GM23338 (cell line): ENCODE measurements around the gene TEX14. TPM values are rescaled to one million over a fixed set of nuclear protein-coding genes. Genes with fewer than 3 reads are reported as not detected.
A peak's percentile ranks its signal among the peaks of the same experiment; 100 is the strongest.

ENCODE experiments used
- ATAC-seq: fragments of 200-7000 bp; cut with Tn5 transposase; 3 replicates; pipeline ENCODE4 v1.9.1; 2020
- DNase-seq: peaks from one replicate; pipeline ENCODE4 v3.0.0-alpha.2; 2015; ENCODE audit warnings: low spot score
- H2AFZ ChIP-seq: fragments of 200-600 bp; sonication (generic); 2 replicates; pipeline ENCODE4 v1.8.0; 2016; ENCODE audit warnings: antibody characterized with exemption, mild to moderate bottlenecking, moderate library complexity
- H3F3A ChIP-seq: fragments of 200-600 bp; sonication (generic); replicated peaks from 2 replicates; pipeline ENCODE4 v1.8.0; 2017; ENCODE audit warnings: antibody characterized with exemption, mixed run types, low read depth
- H3K27ac ChIP-seq: fragments of 200-600 bp; sonication (generic); 2 replicates; pipeline ENCODE4 v1.6.1; 2016; ENCODE audit warnings: low read depth
- H3K27me3 ChIP-seq: fragments of 200-600 bp; sonication (generic); 2 replicates; pipeline ENCODE4 v1.8.0; 2016; ENCODE audit warnings: mild to moderate bottlenecking, mixed run types, moderate library complexity; ENCODE audit not compliant: insufficient read depth
- H3K36me3 ChIP-seq: fragments of 200-600 bp; sonication (generic); 2 replicates; pipeline ENCODE4 v1.8.0; 2016; ENCODE audit warnings: mild to moderate bottlenecking; ENCODE audit not compliant: insufficient read depth
- H3K4me1 ChIP-seq: fragments of 200-600 bp; sonication (generic); 2 replicates; pipeline ENCODE4 v1.8.0; 2016; ENCODE audit warnings: mild to moderate bottlenecking, moderate library complexity; ENCODE audit not compliant: insufficient read depth
- H3K4me2 ChIP-seq: fragments of 200-600 bp; sonication (generic); 2 replicates; pipeline ENCODE4 v1.7.1; 2017; ENCODE audit warnings: mixed run types
- H3K4me3 ChIP-seq: fragments of 200-600 bp; sonication (generic); 2 replicates; pipeline ENCODE4 v1.6.1; 2016; ENCODE audit warnings: mixed run types
- H3K79me2 ChIP-seq: fragments of 200-600 bp; sonication (generic); replicated peaks from 2 replicates; pipeline ENCODE4 v1.8.0; 2017; ENCODE audit warnings: mild to moderate bottlenecking; ENCODE audit not compliant: insufficient read depth
- H3K9me2 ChIP-seq: fragments of 200-600 bp; sonication (generic); 2 replicates; pipeline ENCODE4 v1.8.0; 2017; ENCODE audit not compliant: insufficient read depth
- H4K20me1 ChIP-seq: fragments of 200-600 bp; sonication (generic); replicated peaks from 2 replicates; pipeline ENCODE4 v1.8.0; 2017; ENCODE audit warnings: mild to moderate bottlenecking; ENCODE audit not compliant: insufficient read depth
- H3K27ac Mint-ChIP-seq: 2 replicates; pipeline ENCODE4 v1.8.0; 2020; ENCODE audit warnings: inconsistent platforms, mild to moderate bottlenecking, moderate library complexity, mixed read lengths
- H3K27me3 Mint-ChIP-seq: 3 replicates; pipeline ENCODE4 v1.8.0; 2022; ENCODE audit warnings: low read depth, mild to moderate bottlenecking, moderate library complexity, mixed read lengths, inconsistent platforms; ENCODE audit not compliant: insufficient read depth, poor library complexity
- H3K36me3 Mint-ChIP-seq: 3 replicates; pipeline ENCODE4 v1.8.0; 2021; ENCODE audit warnings: low read depth, mild to moderate bottlenecking, inconsistent platforms, moderate library complexity, mixed read lengths
- H3K4me1 Mint-ChIP-seq: 3 replicates; pipeline ENCODE4 v1.8.0; 2020; ENCODE audit warnings: mild to moderate bottlenecking, inconsistent platforms, mixed read lengths
- H3K4me3 Mint-ChIP-seq: 3 replicates; pipeline ENCODE4 v1.8.0; 2021; ENCODE audit warnings: moderate library complexity, mild to moderate bottlenecking, inconsistent platforms, mixed read lengths
- H3K9me3 Mint-ChIP-seq: 3 replicates; pipeline ENCODE4 v1.8.0; 2020; ENCODE audit warnings: moderate library complexity, mild to moderate bottlenecking, inconsistent platforms, mixed read lengths
- EZH2 ChIP-seq: fragments of 200-600 bp; sonication (generic); IDR thresholded peaks from one replicate; pipeline ENCODE4 v1.8.0; 2017; ENCODE audit warnings: antibody characterized with exemption, mild to moderate bottlenecking, low read depth; ENCODE audit not compliant: unreplicated experiment
- STAT1 ChIP-seq: IDR thresholded peaks from one replicate; pipeline ENCODE4 v1.6.1; 2016; ENCODE audit warnings: antibody characterized with exemption; ENCODE audit not compliant: unreplicated experiment
- polyA plus RNA-seq: library from polyadenylated mRNA; unstranded; fragments of >200 nt; fragmentation: Nextera tagmentation; extraction: Ambion mirVana; gene quantifications from 2 replicates; pipeline ENCODE4 v1.2.1, GENCODE V29; 2016
- total RNA-seq: library from RNA; depleted of rRNA; stranded (reverse); fragments of >200 nt; shearing (Covaris generic); gene quantifications from 2 replicates; pipeline ENCODE4 v1.2.3, GENCODE V29; 2014
- TF ChIP-seq, protein P1 (sequence below): IDR thresholded peaks from 2 replicates; pipeline ENCODE4 v1.6.1; 2016; ENCODE audit warnings: antibody characterized with exemption
- TF ChIP-seq, protein P2 (sequence below), 2 experiments: fragments of 200-600 bp in 1 of 2; sonication (generic) in 1 of 2; conservative IDR thresholded peaks; 2 replicates each; pipeline versions ENCODE4 v1.5.1 to v1.6.1; 2016 to 2017; ENCODE audit warnings: antibody characterized with exemption in 2 of 2, low read depth in 2 of 2, mild to moderate bottlenecking in 2 of 2, moderate library complexity in 1 of 2
- TF ChIP-seq, protein P3 (sequence below): IDR thresholded peaks from one replicate; pipeline ENCODE4 v1.6.1; 2018; ENCODE audit warnings: antibody characterized with exemption; ENCODE audit not compliant: unreplicated experiment

Gene TEX14
- total and polyA plus RNA-seq, 2 experiments from 2014 or later, result 0.80 to 2.6 TPM

DNA sequence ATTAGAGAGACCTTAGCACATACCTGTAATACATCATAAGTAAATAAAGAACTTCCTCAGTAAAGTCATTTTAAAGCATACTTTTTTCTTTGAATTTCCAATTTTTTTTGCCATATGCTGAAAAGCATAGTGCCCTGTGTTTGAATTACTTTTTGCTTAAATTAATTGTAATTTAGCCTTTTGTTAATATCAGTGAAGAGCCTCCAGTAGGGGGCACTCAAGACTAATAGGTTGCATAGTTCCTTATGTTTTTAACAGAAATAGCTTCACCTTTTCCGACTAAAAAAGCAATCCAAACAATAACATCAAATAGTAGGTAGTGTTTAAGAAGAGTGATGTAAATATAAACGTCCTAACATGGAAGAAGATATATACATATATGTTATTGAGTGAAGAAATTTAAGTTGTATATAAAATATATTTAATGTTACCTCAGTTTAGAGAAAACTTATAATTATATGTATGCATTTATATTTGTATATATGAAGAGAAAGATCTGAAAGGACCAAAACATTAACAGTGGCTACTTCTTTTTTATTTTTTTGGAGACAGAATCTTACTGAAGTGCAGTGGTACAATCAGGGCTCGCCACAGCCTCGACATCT lies 19.2 kb upstream of the TEX14 start:
- H3K4me1 Mint-ChIP-seq, result no peaks in the 10 kb centered on the region; the same call in 2 of the 3 replicates
- Histone ChIP-seq H3K36me3 (no peaks in the 10 kb centered on the region), H2AFZ (no peak overlapping the region), H3K27ac (no peak overlapping the region), H3K4me1 (no peaks in the 10 kb centered on the region), H3K4me2 (no peak overlapping the region), H3K27me3 (no peaks in the 10 kb centered on the region), H3F3A (no peaks in the 10 kb centered on the region), H3K79me2 (no peaks in the 10 kb centered on the region), H3K9me2 (no peaks in the 10 kb centered on the region), H3K4me3 (no peak overlapping the region), H4K20me1 (no peaks in the 10 kb centered on the region)
- ATAC-seq, result no peak; the same call in 2 of the 3 replicates
- H3K9me3 Mint-ChIP-seq, result no peaks in the 10 kb centered on the region
- no peak overlapping the region for H3K4me3 Mint-ChIP-seq
- TF ChIP-seq EZH2 (no peak), STAT1 (no peak)
- TF ChIP-seq, protein P1, sequence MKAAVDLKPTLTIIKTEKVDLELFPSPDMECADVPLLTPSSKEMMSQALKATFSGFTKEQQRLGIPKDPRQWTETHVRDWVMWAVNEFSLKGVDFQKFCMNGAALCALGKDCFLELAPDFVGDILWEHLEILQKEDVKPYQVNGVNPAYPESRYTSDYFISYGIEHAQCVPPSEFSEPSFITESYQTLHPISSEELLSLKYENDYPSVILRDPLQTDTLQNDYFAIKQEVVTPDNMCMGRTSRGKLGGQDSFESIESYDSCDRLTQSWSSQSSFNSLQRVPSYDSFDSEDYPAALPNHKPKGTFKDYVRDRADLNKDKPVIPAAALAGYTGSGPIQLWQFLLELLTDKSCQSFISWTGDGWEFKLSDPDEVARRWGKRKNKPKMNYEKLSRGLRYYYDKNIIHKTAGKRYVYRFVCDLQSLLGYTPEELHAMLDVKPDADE, result no peak
- TF ChIP-seq, protein P2, sequence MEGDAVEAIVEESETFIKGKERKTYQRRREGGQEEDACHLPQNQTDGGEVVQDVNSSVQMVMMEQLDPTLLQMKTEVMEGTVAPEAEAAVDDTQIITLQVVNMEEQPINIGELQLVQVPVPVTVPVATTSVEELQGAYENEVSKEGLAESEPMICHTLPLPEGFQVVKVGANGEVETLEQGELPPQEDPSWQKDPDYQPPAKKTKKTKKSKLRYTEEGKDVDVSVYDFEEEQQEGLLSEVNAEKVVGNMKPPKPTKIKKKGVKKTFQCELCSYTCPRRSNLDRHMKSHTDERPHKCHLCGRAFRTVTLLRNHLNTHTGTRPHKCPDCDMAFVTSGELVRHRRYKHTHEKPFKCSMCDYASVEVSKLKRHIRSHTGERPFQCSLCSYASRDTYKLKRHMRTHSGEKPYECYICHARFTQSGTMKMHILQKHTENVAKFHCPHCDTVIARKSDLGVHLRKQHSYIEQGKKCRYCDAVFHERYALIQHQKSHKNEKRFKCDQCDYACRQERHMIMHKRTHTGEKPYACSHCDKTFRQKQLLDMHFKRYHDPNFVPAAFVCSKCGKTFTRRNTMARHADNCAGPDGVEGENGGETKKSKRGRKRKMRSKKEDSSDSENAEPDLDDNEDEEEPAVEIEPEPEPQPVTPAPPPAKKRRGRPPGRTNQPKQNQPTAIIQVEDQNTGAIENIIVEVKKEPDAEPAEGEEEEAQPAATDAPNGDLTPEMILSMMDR (conservative IDR thresholded peaks at IDR 0.05; ENCODE audit: low read depth in 2 of 2), result peak; percentile 63 to 98
- TF ChIP-seq, protein P3, sequence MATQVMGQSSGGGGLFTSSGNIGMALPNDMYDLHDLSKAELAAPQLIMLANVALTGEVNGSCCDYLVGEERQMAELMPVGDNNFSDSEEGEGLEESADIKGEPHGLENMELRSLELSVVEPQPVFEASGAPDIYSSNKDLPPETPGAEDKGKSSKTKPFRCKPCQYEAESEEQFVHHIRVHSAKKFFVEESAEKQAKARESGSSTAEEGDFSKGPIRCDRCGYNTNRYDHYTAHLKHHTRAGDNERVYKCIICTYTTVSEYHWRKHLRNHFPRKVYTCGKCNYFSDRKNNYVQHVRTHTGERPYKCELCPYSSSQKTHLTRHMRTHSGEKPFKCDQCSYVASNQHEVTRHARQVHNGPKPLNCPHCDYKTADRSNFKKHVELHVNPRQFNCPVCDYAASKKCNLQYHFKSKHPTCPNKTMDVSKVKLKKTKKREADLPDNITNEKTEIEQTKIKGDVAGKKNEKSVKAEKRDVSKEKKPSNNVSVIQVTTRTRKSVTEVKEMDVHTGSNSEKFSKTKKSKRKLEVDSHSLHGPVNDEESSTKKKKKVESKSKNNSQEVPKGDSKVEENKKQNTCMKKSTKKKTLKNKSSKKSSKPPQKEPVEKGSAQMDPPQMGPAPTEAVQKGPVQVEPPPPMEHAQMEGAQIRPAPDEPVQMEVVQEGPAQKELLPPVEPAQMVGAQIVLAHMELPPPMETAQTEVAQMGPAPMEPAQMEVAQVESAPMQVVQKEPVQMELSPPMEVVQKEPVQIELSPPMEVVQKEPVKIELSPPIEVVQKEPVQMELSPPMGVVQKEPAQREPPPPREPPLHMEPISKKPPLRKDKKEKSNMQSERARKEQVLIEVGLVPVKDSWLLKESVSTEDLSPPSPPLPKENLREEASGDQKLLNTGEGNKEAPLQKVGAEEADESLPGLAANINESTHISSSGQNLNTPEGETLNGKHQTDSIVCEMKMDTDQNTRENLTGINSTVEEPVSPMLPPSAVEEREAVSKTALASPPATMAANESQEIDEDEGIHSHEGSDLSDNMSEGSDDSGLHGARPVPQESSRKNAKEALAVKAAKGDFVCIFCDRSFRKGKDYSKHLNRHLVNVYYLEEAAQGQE, result no peak
- peak; percentile 90 for DNase-seq
- no peaks in the 10 kb centered on the region; the same call in 2 of the 3 replicates for H3K36me3 Mint-ChIP-seq
- H3K27ac Mint-ChIP-seq, result no peak overlapping the region
- no peaks in the 10 kb centered on the region for H3K27me3 Mint-ChIP-seq

DNA sequence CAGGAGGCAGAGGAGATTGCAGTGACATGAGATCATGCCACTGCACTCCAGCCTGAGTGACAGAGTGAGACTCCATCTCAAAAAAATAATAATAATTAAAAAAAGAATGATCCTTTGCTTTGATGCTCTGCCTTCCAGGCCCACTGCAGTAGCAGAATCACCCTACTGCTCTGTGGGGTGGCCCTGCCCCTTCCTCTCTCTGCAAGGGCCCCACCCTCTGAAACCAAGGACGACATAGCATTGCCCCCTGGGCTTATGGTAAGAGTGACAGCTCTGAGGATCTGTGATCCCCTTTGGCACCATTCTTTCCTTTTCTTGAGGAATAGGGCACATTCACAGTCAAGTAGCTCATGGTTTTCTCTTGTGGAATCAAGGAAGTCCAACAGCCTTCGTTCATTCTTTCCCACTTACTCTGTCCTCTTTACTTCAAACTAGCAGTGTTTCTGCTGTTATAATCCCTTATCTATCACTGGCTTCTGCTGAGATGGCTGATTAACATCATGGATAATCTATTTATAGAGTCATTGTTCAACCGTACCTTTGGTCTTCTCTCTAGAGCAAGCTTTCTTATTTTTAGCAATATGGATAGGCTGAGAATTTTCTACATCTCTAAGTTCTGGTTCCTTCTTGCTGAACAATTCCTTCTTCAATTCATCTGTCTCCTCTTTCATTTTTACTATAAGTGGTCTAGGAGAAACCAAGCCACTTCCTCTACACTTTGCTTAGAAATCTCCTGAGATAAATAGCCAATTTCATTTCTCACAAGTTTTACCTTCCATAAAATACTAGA lies 14.7 kb upstream of the TEX14 start:
- Mint-ChIP-seq H3K4me3 (no peak overlapping the region), H3K36me3 (no peaks in the 10 kb centered on the region), H3K4me1 (no peaks in the 10 kb centered on the region; the same call in 2 of the 3 replicates), H3K27me3 (no peaks in the 10 kb centered on the region), H3K27ac (no peak overlapping the region), H3K9me3 (no peaks in the 10 kb centered on the region)
- no peak overlapping the region for H3K4me2 ChIP-seq
- DNase-seq, result no peak
- no peak overlapping the region for H3K4me3 ChIP-seq
- no peaks in the 10 kb centered on the region for H3K79me2 ChIP-seq
- H2AFZ ChIP-seq, result no peak overlapping the region
- H3K27ac ChIP-seq, result no peak overlapping the region
- no peaks in the 10 kb centered on the region for H3K27me3 ChIP-seq
- no peaks in the 10 kb centered on the region for H3K36me3 ChIP-seq
- no peaks in the 10 kb centered on the region for H3F3A ChIP-seq
- H3K4me1 ChIP-seq, result no peaks in the 10 kb centered on the region
- no peaks in the 10 kb centered on the region for H3K9me2 ChIP-seq
- H4K20me1 ChIP-seq, result no peaks in the 10 kb centered on the region
- no peak for ATAC-seq
- TF ChIP-seq STAT1, result no peak
- TF ChIP-seq, protein P2 (conservative IDR thresholded peaks at IDR 0.05; ENCODE audit: low read depth in 2 of 2), result no peak
